Measurements from ENCODE around the gene PSMB5.

DNA sequence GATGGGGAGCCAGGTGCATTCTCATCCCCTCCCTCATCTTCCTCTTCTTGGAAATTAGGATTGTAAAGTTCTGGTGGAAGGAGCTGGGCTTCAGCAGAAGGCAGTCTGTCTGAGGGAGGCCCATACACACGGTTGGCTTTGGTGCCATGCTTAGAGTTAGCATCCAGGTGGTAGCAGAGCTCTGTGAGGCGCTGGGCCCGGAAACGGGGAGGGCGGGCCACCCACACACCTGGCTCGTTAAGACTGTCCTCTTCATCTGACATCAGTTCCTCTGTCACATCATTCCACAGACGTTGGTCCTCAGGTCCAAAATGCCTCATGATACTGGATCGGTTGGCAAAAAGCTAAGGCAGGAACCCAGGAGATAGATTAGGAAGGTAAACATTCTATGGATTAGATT is 47.4 kb downstream of the PSMB5 start:
- TF ChIP-seq POLR2AphosphoS5 (IDR thresholded peaks at IDR 0.05; ENCODE audit: borderline replicate concordance, low read depth, low read length) (no peak), FOXP2 (optimal IDR thresholded peaks at IDR 0.05; ENCODE audit: control extremely low read depth, extremely low read length, insufficient read depth) (no peak)
